ENCODE data around the gene SLC10A6. TPM values are rescaled to one million over a fixed set of nuclear protein-coding genes. Genes with fewer than 3 reads are reported as not detected.

SLC10A6 gene
- total and polyA plus RNA-seq, 2 experiments from 2014 or later = not detected

DNA sequence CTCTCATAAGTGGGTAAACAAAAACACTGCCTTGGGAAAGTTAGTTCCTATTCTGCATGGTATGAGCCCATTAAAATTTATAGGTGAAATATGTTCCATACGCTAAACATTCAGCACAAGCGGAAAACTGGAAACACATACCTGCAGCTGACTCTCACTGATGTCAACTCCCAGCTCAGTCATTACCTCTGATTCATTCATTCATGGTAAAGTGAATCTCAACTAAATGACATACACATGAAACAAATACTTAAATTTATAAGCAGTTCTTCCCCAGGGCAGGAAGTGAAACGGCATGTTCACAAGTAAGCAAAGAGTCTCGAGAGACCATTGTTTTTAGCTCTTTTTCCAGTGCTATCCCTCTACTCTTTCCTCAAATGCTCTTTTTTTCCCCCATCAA is 1.6 kb downstream of the SLC10A6 start:
- TF ChIP-seq CTCF (IDR thresholded peaks at IDR 0.05; ENCODE audit: low read depth, low read length) = no peak
- Histone ChIP-seq H3K4me3 (no peak overlapping the region), H3K36me3 (no peaks in the 10 kb centered on the region), H3K4me1 (ENCODE audit: low read depth) (no peaks in the 10 kb centered on the region), H3K27me3 (no peaks in the 10 kb centered on the region), H3K9me3 (ENCODE audit: low read depth) (no peaks in the 10 kb centered on the region), H3K27ac (no peak overlapping the region)
- DNase-seq (ENCODE audit: low read depth in 1 of 2, low spot score in 1 of 2) = no peak

GRCh38 chr4:86846921-86847320 is 2.3 kb downstream of the SLC10A6 start:
- Histone ChIP-seq H3K27me3 (no peaks in the 10 kb centered on the region), H3K36me3 (no peaks in the 10 kb centered on the region), H3K4me1 (ENCODE audit: low read depth) (no peaks in the 10 kb centered on the region), H3K9me3 (ENCODE audit: low read depth) (no peaks in the 10 kb centered on the region), H3K27ac (no peak overlapping the region), H3K4me3 (no peak overlapping the region)
- TF ChIP-seq CTCF (IDR thresholded peaks at IDR 0.05; ENCODE audit: low read depth, low read length) = no peak
- no peak for DNase-seq (ENCODE audit: low read depth in 1 of 2, low spot score in 1 of 2)

DNA sequence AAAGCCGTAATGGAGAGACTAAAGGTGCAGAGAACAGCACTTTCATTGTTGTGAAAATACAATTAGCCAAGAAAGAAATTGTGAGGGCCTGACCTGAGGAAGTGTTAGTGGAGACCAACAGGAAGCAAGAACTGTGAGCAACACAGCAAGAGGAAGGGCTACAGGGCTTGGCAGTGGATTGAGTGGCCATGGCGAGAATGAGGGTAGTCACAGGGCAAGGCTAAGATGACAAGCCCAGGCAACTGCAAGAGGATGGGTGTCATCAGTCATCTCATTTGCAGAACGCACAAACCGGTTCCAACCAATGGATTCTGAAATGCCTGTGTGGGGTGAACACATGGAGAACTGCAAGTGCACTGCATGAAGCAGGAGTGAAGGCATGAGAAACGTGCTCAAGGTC is 3.6 kb downstream of the SLC10A6 start:
- H3K36me3 ChIP-seq = no peaks in the 10 kb centered on the region
- no peaks in the 10 kb centered on the region for H3K27me3 ChIP-seq
- no peak overlapping the region for H3K4me3 ChIP-seq
- H3K9me3 ChIP-seq (ENCODE audit: low read depth) = no peaks in the 10 kb centered on the region
- DNase-seq (ENCODE audit: low read depth in 1 of 2, low spot score in 1 of 2) = no peak
- TF ChIP-seq CTCF (IDR thresholded peaks at IDR 0.05; ENCODE audit: low read depth, low read length) = no peak
- H3K27ac ChIP-seq = no peak overlapping the region
- no peaks in the 10 kb centered on the region for H3K4me1 ChIP-seq (ENCODE audit: low read depth)

- no peaks in the 10 kb centered on the region for H3K4me1 ChIP-seq (ENCODE audit: low read depth)
- DNase-seq (ENCODE audit: low read depth in 1 of 2, low spot score in 1 of 2) = no peak
- no peak overlapping the region for H3K4me3 ChIP-seq
- H3K9me3 ChIP-seq (ENCODE audit: low read depth) = no peaks in the 10 kb centered on the region
- TF ChIP-seq CTCF (IDR thresholded peaks at IDR 0.05; ENCODE audit: low read depth, low read length) = no peak
- no peaks in the 10 kb centered on the region for H3K27me3 ChIP-seq
- H3K36me3 ChIP-seq = no peaks in the 10 kb centered on the region
- H3K27ac ChIP-seq = no peak overlapping the region
These were observed 7.9 kb downstream of the SLC10A6 start for GRCh38 chr4:86841309-86841708.

GRCh38 chr4:86840858-86841257 is 8.3 kb downstream of the SLC10A6 start:
- Histone ChIP-seq H3K9me3 (ENCODE audit: low read depth) (no peaks in the 10 kb centered on the region), H3K27ac (no peak overlapping the region), H3K36me3 (no peaks in the 10 kb centered on the region), H3K4me3 (no peak overlapping the region), H3K4me1 (ENCODE audit: low read depth) (no peaks in the 10 kb centered on the region), H3K27me3 (no peaks in the 10 kb centered on the region)
- TF ChIP-seq CTCF (IDR thresholded peaks at IDR 0.05; ENCODE audit: low read depth, low read length) = no peak
- DNase-seq (ENCODE audit: low read depth in 1 of 2, low spot score in 1 of 2) = no peak
